Peyer's patch (tissue), 4 donors: Measurements from ENCODE around the gene TANGO6.

Source experiments
- POLR2A ChIP-seq, 2 donors: fragments of 450-650 bp; IDR thresholded peaks; one replicate each; pipeline ENCODE4 v1.5.1; 2017; ENCODE audit warnings: antibody characterized with exemption in 2 of 2, mild to moderate bottlenecking in 2 of 2, moderate library complexity in 2 of 2
- TF ChIP-seq, protein P1 (sequence below), 6 experiments: fragments of 450-650 bp in 4 of 6; fragments of 200-600 bp in 2 of 6; sonication (generic) in 1 of 6; IDR thresholded peaks; one replicate each; pipeline ENCODE4 v1.5.1; 2017 to 2019; ENCODE audit warnings: antibody characterized with exemption in 6 of 6, mild to moderate bottlenecking in 3 of 6, moderate library complexity in 1 of 6

DNA sequence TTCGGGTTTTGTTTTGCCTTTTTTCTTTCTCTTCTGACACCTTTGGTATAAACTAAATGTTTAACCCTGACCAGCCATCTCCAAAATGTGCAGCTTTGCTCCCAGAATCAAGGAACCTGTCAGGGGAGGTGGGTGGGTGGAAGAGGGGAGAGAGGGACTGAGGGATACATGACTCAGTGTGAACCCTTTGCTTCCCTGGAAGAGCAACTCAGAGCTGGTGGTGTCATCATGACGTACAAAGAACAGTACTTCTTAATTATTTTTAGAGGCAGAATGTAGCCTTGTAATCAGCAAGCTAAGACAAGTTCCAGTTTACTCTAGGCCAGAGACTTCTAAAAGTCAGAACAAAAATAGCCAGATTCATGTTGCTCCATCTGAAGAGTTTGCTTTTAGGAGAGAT is 142.5 kb downstream of the TANGO6 start:
- TF ChIP-seq, protein P1, sequence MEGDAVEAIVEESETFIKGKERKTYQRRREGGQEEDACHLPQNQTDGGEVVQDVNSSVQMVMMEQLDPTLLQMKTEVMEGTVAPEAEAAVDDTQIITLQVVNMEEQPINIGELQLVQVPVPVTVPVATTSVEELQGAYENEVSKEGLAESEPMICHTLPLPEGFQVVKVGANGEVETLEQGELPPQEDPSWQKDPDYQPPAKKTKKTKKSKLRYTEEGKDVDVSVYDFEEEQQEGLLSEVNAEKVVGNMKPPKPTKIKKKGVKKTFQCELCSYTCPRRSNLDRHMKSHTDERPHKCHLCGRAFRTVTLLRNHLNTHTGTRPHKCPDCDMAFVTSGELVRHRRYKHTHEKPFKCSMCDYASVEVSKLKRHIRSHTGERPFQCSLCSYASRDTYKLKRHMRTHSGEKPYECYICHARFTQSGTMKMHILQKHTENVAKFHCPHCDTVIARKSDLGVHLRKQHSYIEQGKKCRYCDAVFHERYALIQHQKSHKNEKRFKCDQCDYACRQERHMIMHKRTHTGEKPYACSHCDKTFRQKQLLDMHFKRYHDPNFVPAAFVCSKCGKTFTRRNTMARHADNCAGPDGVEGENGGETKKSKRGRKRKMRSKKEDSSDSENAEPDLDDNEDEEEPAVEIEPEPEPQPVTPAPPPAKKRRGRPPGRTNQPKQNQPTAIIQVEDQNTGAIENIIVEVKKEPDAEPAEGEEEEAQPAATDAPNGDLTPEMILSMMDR (IDR thresholded peaks at IDR 0.05): no peak
- no peak for TF ChIP-seq POLR2A (IDR thresholded peaks at IDR 0.05)
